ENCODE data around the gene PLD1.

Gene PLD1

GRCh38 chr3:171813897-171814460 lies 3.7 kb upstream of the PLD1 start:
- no peak for FAIRE-seq

GRCh38 chr3:171813278-171813896 lies 3.1 kb upstream of the PLD1 start:
- no peak for FAIRE-seq

- no peak for FAIRE-seq
Observed at GRCh38 chr3:171812811-171813210, 2.5 kb upstream of the PLD1 start.

- no peak for FAIRE-seq
Observed at GRCh38 chr3:171811913-171812335, 1.6 kb upstream of the PLD1 start.

GRCh38 chr3:171811295-171811912 lies 1.1 kb upstream of the PLD1 start:
- FAIRE-seq: no peak

GRCh38 chr3:171810629-171811294 lies 479 bp upstream of the PLD1 start:
- no peak for FAIRE-seq

- FAIRE-seq: no peak
Observed at GRCh38 chr3:171809611-171809860, 747 bp downstream of the PLD1 start.

GRCh38 chr3:171807806-171808205 lies 2.5 kb downstream of the PLD1 start:
- no peak for FAIRE-seq

GRCh38 chr3:171807129-171807675 lies 3.1 kb downstream of the PLD1 start:
- no peak for FAIRE-seq

GRCh38 chr3:171806200-171807128 lies 3.8 kb downstream of the PLD1 start:
- no peak for FAIRE-seq

GRCh38 chr3:171805687-171806086 lies 4.6 kb downstream of the PLD1 start:
- no peak for FAIRE-seq

- no peak for FAIRE-seq
Observed at GRCh38 chr3:171804618-171805389, 5.5 kb downstream of the PLD1 start.

- FAIRE-seq: no peak
Observed at GRCh38 chr3:171803044-171803443, 7.2 kb downstream of the PLD1 start.

GRCh38 chr3:171802590-171802956 lies 7.7 kb downstream of the PLD1 start:
- FAIRE-seq: no peak

- no peak for FAIRE-seq
Observed at GRCh38 chr3:171801738-171802589, 8.3 kb downstream of the PLD1 start.

GRCh38 chr3:171799501-171799900 lies 10.8 kb downstream of the PLD1 start:
- no peak for FAIRE-seq

- FAIRE-seq: no peak
Observed at GRCh38 chr3:171797873-171798272, 12.4 kb downstream of the PLD1 start.

GRCh38 chr3:171797265-171797679 lies 13.0 kb downstream of the PLD1 start:
- FAIRE-seq: no peak

GRCh38 chr3:171796625-171797264 lies 13.5 kb downstream of the PLD1 start:
- no peak for FAIRE-seq

GRCh38 chr3:171792531-171792930 lies 17.8 kb downstream of the PLD1 start:
- no peak for FAIRE-seq

GRCh38 chr3:171791692-171792076 lies 18.6 kb downstream of the PLD1 start:
- FAIRE-seq: no peak

Measured in colon (tissue), 2 donors.